ENCODE data around the gene CCDC175. TPM values are rescaled to one million over a fixed set of nuclear protein-coding genes. Genes with fewer than 3 reads are reported as not detected.
A peak's percentile ranks its signal among the peaks of the same experiment; 100 is the strongest.

Gene CCDC175
- total and polyA plus RNA-seq, 2 donors: not detected

DNA sequence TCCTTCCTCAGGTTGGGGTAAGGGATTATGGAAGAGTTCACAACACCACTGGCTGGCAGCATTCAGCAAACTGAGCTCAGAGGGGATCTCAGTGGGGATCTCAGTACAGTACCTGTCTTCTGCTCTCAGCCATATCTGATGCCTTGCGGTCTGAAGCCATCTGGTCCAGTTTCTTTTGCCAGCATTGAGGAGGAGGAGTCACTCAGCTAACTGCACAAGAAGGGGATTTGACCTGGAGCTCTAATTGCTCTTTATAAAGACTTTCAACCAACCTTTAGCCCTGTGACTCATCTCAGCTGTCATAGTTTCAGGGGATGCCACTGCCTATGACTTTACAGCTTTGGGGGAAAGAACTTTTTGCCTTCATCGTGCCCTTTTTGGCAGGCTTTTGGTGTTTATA, 47.4 kb downstream of the CCDC175 start:
- DNase-seq (ENCODE audit: low read depth in 6 of 9, low spot score in 9 of 9): no peak
- H3K27ac ChIP-seq (ENCODE audit: low read depth in 1 of 2, low read length in 1 of 2): no peak overlapping the region
- H3K4me3 ChIP-seq (ENCODE audit: low read length in 2 of 2): no peak overlapping the region
- no peaks in the 10 kb centered on the region for H3K4me1 ChIP-seq (ENCODE audit: control insufficient read depth in 2 of 2, insufficient read depth in 2 of 2, low read length in 2 of 2)
- H3K9me3 ChIP-seq (ENCODE audit: control insufficient read depth in 2 of 2, insufficient read depth in 1 of 2, low read length in 1 of 2): no peaks in the 10 kb centered on the region
- 95% methylated on average over 2 of the region's 2 CpGs for WGBS
- H3K27me3 ChIP-seq (ENCODE audit: control insufficient read depth in 2 of 2, insufficient read depth in 1 of 2, low read length in 1 of 2): no peaks in the 10 kb centered on the region
- no peaks in the 10 kb centered on the region for H3K36me3 ChIP-seq (ENCODE audit: control insufficient read depth in 2 of 2, insufficient read depth in 2 of 2, low read length in 1 of 2)

GRCh38 chr14:59520224-59520623, 56.4 kb downstream of the CCDC175 start:
- Histone ChIP-seq H3K9me3 (ENCODE audit: control insufficient read depth in 2 of 2, insufficient read depth in 1 of 2, low read length in 1 of 2) (no peaks in the 10 kb centered on the region), H3K4me1 (ENCODE audit: control insufficient read depth in 2 of 2, insufficient read depth in 2 of 2, low read length in 2 of 2) (no peaks in the 10 kb centered on the region), H3K27ac (ENCODE audit: low read depth in 1 of 2, low read length in 1 of 2) (no peak overlapping the region), H3K27me3 (ENCODE audit: control insufficient read depth in 2 of 2, insufficient read depth in 1 of 2, low read length in 1 of 2) (no peaks in the 10 kb centered on the region), H3K36me3 (ENCODE audit: control insufficient read depth in 2 of 2, insufficient read depth in 2 of 2, low read length in 1 of 2) (no peaks in the 10 kb centered on the region), H3K4me3 (ENCODE audit: low read length in 2 of 2) (no peak overlapping the region)
- DNase-seq (ENCODE audit: low read depth in 6 of 9, low spot score in 9 of 9): no peak
- 96% methylated on average over 3 of the region's 3 CpGs for WGBS

DNA sequence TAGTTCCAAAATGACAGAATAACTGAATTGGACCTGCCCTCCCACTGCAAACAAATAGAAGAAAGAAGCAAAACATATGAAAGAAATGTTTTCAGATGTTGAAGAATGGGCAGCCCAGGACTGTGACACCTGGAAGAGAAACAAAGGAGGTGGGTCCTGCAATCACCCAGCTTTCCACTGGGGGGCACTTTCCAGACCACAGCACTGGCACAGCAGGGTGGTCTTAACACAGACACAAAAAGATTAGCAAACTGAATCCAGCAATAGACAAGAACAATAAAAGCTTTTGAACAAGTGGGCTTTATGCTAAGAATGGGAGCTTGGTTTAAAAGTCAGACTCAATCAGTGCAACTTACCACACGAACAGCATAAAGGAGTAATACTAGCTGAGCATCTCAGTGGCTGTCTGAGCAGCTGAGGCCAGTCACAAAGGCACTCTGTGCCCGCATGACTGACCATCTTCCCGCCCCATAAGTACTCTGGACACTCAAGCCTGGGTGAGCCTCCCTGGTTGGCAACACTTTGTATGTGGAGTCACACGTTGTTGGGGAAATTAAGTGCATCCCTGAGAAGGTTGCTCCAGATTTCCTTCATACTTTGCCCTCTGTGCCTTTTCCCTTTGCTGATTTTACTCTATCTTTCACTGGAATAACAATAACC, 64.6 kb downstream of the CCDC175 start:
- Histone ChIP-seq H3K36me3 (ENCODE audit: control insufficient read depth in 2 of 2, insufficient read depth in 2 of 2, low read length in 1 of 2) (no peaks in the 10 kb centered on the region), H3K4me1 (ENCODE audit: control insufficient read depth in 2 of 2, insufficient read depth in 2 of 2, low read length in 2 of 2) (no peaks in the 10 kb centered on the region), H3K27me3 (ENCODE audit: control insufficient read depth in 2 of 2, insufficient read depth in 1 of 2, low read length in 1 of 2) (no peaks in the 10 kb centered on the region), H3K27ac (ENCODE audit: low read depth in 1 of 2, low read length in 1 of 2) (no peak overlapping the region), H3K4me3 (ENCODE audit: low read length in 2 of 2) (no peak overlapping the region), H3K9me3 (ENCODE audit: control insufficient read depth in 2 of 2, insufficient read depth in 1 of 2, low read length in 1 of 2) (no peaks in the 10 kb centered on the region)
- peak in 3 of 9 donors; percentile 3 to 28 (median 23) for DNase-seq (ENCODE audit: low read depth in 6 of 9, low spot score in 9 of 9)
- 96% methylated on average over 4 of the region's 4 CpGs for WGBS

- 64% methylated on average over 3 of the region's 3 CpGs for WGBS
- DNase-seq (ENCODE audit: low read depth in 6 of 9, low spot score in 9 of 9): no peak
- no peaks in the 10 kb centered on the region for H3K9me3 ChIP-seq (ENCODE audit: control insufficient read depth in 2 of 2, insufficient read depth in 1 of 2, low read length in 1 of 2)
- H3K27me3 ChIP-seq (ENCODE audit: control insufficient read depth in 2 of 2, insufficient read depth in 1 of 2, low read length in 1 of 2): no peaks in the 10 kb centered on the region
- no peaks in the 10 kb centered on the region for H3K36me3 ChIP-seq (ENCODE audit: control insufficient read depth in 2 of 2, insufficient read depth in 2 of 2, low read length in 1 of 2)
- H3K4me1 ChIP-seq (ENCODE audit: control insufficient read depth in 2 of 2, insufficient read depth in 2 of 2, low read length in 2 of 2): no peaks in the 10 kb centered on the region
- no peak overlapping the region for H3K27ac ChIP-seq (ENCODE audit: low read depth in 1 of 2, low read length in 1 of 2)
- H3K4me3 ChIP-seq (ENCODE audit: low read length in 2 of 2): no peak overlapping the region
Observed at GRCh38 chr14:59510966-59511365, 65.6 kb downstream of the CCDC175 start.

GRCh38 chr14:59510001-59510400, 66.6 kb downstream of the CCDC175 start:
- H3K4me1 ChIP-seq (ENCODE audit: control insufficient read depth in 2 of 2, insufficient read depth in 2 of 2, low read length in 2 of 2): no peaks in the 10 kb centered on the region
- DNase-seq (ENCODE audit: low read depth in 6 of 9, low spot score in 9 of 9): no peak
- no peak overlapping the region for H3K4me3 ChIP-seq (ENCODE audit: low read length in 2 of 2)
- no peak overlapping the region for H3K27ac ChIP-seq (ENCODE audit: low read depth in 1 of 2, low read length in 1 of 2)
- 94% methylated on average over 2 of the region's 2 CpGs for WGBS
- no peaks in the 10 kb centered on the region for H3K27me3 ChIP-seq (ENCODE audit: control insufficient read depth in 2 of 2, insufficient read depth in 1 of 2, low read length in 1 of 2)
- H3K36me3 ChIP-seq (ENCODE audit: control insufficient read depth in 2 of 2, insufficient read depth in 2 of 2, low read length in 1 of 2): no peaks in the 10 kb centered on the region
- H3K9me3 ChIP-seq (ENCODE audit: control insufficient read depth in 2 of 2, insufficient read depth in 1 of 2, low read length in 1 of 2): no peaks in the 10 kb centered on the region

GRCh38 chr14:59509101-59509500, 67.5 kb downstream of the CCDC175 start:
- 96% methylated on average over 3 of the region's 3 CpGs for WGBS
- Histone ChIP-seq H3K9me3 (ENCODE audit: control insufficient read depth in 2 of 2, insufficient read depth in 1 of 2, low read length in 1 of 2) (no peaks in the 10 kb centered on the region), H3K4me3 (ENCODE audit: low read length in 2 of 2) (no peak overlapping the region), H3K27ac (ENCODE audit: low read depth in 1 of 2, low read length in 1 of 2) (no peak overlapping the region), H3K4me1 (ENCODE audit: control insufficient read depth in 2 of 2, insufficient read depth in 2 of 2, low read length in 2 of 2) (no peaks in the 10 kb centered on the region), H3K36me3 (ENCODE audit: control insufficient read depth in 2 of 2, insufficient read depth in 2 of 2, low read length in 1 of 2) (peaks cover 0 to under 1% of the 10 kb centered on the region in 2 donors), H3K27me3 (ENCODE audit: control insufficient read depth in 2 of 2, insufficient read depth in 1 of 2, low read length in 1 of 2) (no peaks in the 10 kb centered on the region)
- no peak for DNase-seq (ENCODE audit: low read depth in 6 of 9, low spot score in 9 of 9)

- Histone ChIP-seq H3K9me3 (ENCODE audit: control insufficient read depth in 2 of 2, insufficient read depth in 1 of 2, low read length in 1 of 2) (no peaks in the 10 kb centered on the region), H3K36me3 (ENCODE audit: control insufficient read depth in 2 of 2, insufficient read depth in 2 of 2, low read length in 1 of 2) (peaks cover 0 to 5% of the 10 kb centered on the region in 2 donors), H3K27me3 (ENCODE audit: control insufficient read depth in 2 of 2, insufficient read depth in 1 of 2, low read length in 1 of 2) (no peaks in the 10 kb centered on the region), H3K27ac (ENCODE audit: low read depth in 1 of 2, low read length in 1 of 2) (no peak overlapping the region), H3K4me3 (ENCODE audit: low read length in 2 of 2) (no peak overlapping the region), H3K4me1 (ENCODE audit: control insufficient read depth in 2 of 2, insufficient read depth in 2 of 2, low read length in 2 of 2) (no peaks in the 10 kb centered on the region)
- WGBS: 98% methylated on average over 3 of the region's 3 CpGs
- no peak for DNase-seq (ENCODE audit: low read depth in 6 of 9, low spot score in 9 of 9)
Observed at GRCh38 chr14:59507752-59508103, 68.9 kb downstream of the CCDC175 start.

- H3K36me3 ChIP-seq (ENCODE audit: control insufficient read depth in 2 of 2, insufficient read depth in 2 of 2, low read length in 1 of 2): peaks cover 0 to 5% of the 10 kb centered on the region in 2 donors
- H3K4me3 ChIP-seq (ENCODE audit: low read length in 2 of 2): no peak overlapping the region
- DNase-seq (ENCODE audit: low read depth in 6 of 9, low spot score in 9 of 9): peak in 5 of 9 donors; percentile 11 to 57 (median 30)
- H3K9me3 ChIP-seq (ENCODE audit: control insufficient read depth in 2 of 2, insufficient read depth in 1 of 2, low read length in 1 of 2): no peaks in the 10 kb centered on the region
- no peaks in the 10 kb centered on the region for H3K4me1 ChIP-seq (ENCODE audit: control insufficient read depth in 2 of 2, insufficient read depth in 2 of 2, low read length in 2 of 2)
- H3K27me3 ChIP-seq (ENCODE audit: control insufficient read depth in 2 of 2, insufficient read depth in 1 of 2, low read length in 1 of 2): no peaks in the 10 kb centered on the region
- H3K27ac ChIP-seq (ENCODE audit: low read depth in 1 of 2, low read length in 1 of 2): no peak overlapping the region
Observed at GRCh38 chr14:59507063-59507751, 69.4 kb downstream of the CCDC175 start.

DNA sequence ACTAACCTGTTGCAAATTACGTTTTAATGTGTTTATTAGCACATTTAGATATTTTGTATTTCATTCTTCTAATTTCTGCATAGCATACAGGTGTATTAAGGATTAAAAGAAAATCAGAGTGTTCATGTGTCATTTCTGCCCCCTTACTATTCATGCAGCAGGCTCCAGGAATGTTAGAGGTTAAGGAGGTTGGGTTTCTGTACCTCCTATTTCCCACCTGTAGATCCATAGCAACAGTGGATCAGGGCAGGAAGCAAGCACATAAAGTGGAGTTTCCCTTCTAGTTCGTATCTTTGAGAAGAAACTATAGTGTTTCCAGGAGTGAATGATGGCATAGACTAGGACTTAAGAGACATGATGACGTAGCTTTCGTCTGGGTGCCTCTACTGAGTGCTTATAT, 73.4 kb downstream of the CCDC175 start:
- H3K36me3 ChIP-seq (ENCODE audit: control insufficient read depth in 2 of 2, insufficient read depth in 2 of 2, low read length in 1 of 2): peaks cover 0 to 13% of the 10 kb centered on the region in 2 donors
- no peak overlapping the region for H3K27ac ChIP-seq (ENCODE audit: low read depth in 1 of 2, low read length in 1 of 2)
- H3K4me3 ChIP-seq (ENCODE audit: low read length in 2 of 2): no peak overlapping the region
- H3K4me1 ChIP-seq (ENCODE audit: control insufficient read depth in 2 of 2, insufficient read depth in 2 of 2, low read length in 2 of 2): no peaks in the 10 kb centered on the region
- no peaks in the 10 kb centered on the region for H3K27me3 ChIP-seq (ENCODE audit: control insufficient read depth in 2 of 2, insufficient read depth in 1 of 2, low read length in 1 of 2)
- DNase-seq (ENCODE audit: low read depth in 6 of 9, low spot score in 9 of 9): no peak
- WGBS: 97% methylated on average over 4 of the region's 4 CpGs
- no peaks in the 10 kb centered on the region for H3K9me3 ChIP-seq (ENCODE audit: control insufficient read depth in 2 of 2, insufficient read depth in 1 of 2, low read length in 1 of 2)

Measured in thymus (tissue), 11 donors.